ENCODE data around the gene GLRB.

DNA sequence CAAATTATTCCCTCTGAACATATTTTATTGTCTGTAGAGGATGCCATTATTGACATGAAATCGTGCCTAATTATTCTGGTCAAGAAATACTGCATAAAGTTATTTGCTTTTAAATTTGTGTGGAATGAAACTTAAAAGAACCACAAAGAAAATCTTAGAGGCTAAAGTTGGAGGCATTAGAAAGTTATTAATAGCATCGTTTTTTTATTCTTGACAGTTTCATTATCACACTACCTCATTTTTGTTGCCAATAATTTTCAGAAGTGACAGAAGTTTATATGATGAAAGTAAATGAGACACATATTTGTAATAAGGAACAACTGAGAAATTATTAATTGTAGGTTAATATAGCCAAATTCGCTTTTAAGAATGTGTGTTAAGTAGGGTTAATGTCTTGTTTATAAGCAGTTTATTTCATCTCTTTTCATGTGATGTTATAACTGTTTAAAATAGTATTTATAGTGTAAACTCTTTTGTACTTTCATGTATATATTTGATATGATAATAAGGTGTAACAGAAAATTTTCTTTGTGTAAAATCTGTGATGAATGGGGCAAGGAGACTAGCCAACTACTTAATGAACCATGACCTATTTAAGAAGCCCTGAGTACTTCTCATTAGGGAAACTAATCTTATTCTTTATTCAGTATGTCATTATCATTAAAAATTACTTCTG, 90.1 kb downstream of the GLRB start:
- TF ChIP-seq, protein P1, sequence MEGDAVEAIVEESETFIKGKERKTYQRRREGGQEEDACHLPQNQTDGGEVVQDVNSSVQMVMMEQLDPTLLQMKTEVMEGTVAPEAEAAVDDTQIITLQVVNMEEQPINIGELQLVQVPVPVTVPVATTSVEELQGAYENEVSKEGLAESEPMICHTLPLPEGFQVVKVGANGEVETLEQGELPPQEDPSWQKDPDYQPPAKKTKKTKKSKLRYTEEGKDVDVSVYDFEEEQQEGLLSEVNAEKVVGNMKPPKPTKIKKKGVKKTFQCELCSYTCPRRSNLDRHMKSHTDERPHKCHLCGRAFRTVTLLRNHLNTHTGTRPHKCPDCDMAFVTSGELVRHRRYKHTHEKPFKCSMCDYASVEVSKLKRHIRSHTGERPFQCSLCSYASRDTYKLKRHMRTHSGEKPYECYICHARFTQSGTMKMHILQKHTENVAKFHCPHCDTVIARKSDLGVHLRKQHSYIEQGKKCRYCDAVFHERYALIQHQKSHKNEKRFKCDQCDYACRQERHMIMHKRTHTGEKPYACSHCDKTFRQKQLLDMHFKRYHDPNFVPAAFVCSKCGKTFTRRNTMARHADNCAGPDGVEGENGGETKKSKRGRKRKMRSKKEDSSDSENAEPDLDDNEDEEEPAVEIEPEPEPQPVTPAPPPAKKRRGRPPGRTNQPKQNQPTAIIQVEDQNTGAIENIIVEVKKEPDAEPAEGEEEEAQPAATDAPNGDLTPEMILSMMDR (IDR thresholded peaks at IDR 0.05) = no peak
- TF ChIP-seq POLR2A (IDR thresholded peaks at IDR 0.05) = no peak

All from heart left ventricle (tissue), 13 donors.